AG10803 (cell line): Measurements from ENCODE around the gene TMPRSS7.

Experiments used
- DNase-seq: peaks from one replicate; pipeline ENCODE4 v3.0.0; 2010; ENCODE audit warnings: low read depth
- H3K4me3 ChIP-seq: 2 replicates; pipeline ENCODE4 v1.5.1; 2011; ENCODE audit warnings: mild to moderate bottlenecking, low read length, control low read depth
- CTCF ChIP-seq: conservative IDR thresholded peaks from 2 replicates; pipeline ENCODE4 v1.5.1; 2011; ENCODE audit warnings: mild to moderate bottlenecking, low read length, control low read depth, inconsistent platforms

TMPRSS7 gene

GRCh38 chr3:112115806-112116383, 81.4 kb downstream of the TMPRSS7 start:
- no peak for TF ChIP-seq CTCF
- no peak overlapping the region for H3K4me3 ChIP-seq
- DNase-seq, result no peak

GRCh38 chr3:112116748-112117186, 82.2 kb downstream of the TMPRSS7 start:
- no peak overlapping the region for H3K4me3 ChIP-seq
- no peak for DNase-seq
- TF ChIP-seq CTCF, result no peak

- no peak for DNase-seq
- H3K4me3 ChIP-seq, result no peak overlapping the region
- TF ChIP-seq CTCF, result no peak
These were observed 82.9 kb downstream of the TMPRSS7 start for GRCh38 chr3:112117415-112117814.

GRCh38 chr3:112117841-112118571, 83.5 kb downstream of the TMPRSS7 start:
- no peak for TF ChIP-seq CTCF
- DNase-seq, result no peak
- H3K4me3 ChIP-seq, result no peak overlapping the region

- DNase-seq, result no peak
- no peak for TF ChIP-seq CTCF
- H3K4me3 ChIP-seq, result no peak overlapping the region
These were observed 85.7 kb downstream of the TMPRSS7 start for GRCh38 chr3:112119962-112120836.

- H3K4me3 ChIP-seq, result no peak overlapping the region
- no peak for TF ChIP-seq CTCF
- DNase-seq, result no peak
These were observed 87.3 kb downstream of the TMPRSS7 start for GRCh38 chr3:112121577-112122547.
